PFSK-1 (cell line): ENCODE measurements around the gene DNAJC5.

Source experiments
- FOXP2 ChIP-seq: optimal IDR thresholded peaks from 2 replicates; pipeline ENCODE3; 2011; ENCODE audit warnings: borderline replicate concordance, control low read depth, inconsistent platforms; ENCODE audit not compliant: insufficient read depth; ENCODE audit errors: extremely low read length, extremely low read depth
- POLR2AphosphoS5 ChIP-seq: IDR thresholded peaks from 2 replicates; pipeline ENCODE4 v1.6.1; 2012; ENCODE audit warnings: low read depth, mild to moderate bottlenecking, control low read depth, low read length, moderate library complexity
- REST ChIP-seq, 2 experiments: IDR thresholded peaks; 2 replicates each; pipeline versions ENCODE4 v1.6.1 to v1.8.0; 2011 to 2012; ENCODE audit warnings: low read depth in 2 of 2, low read length in 2 of 2, control low read depth in 1 of 2, inconsistent platforms in 1 of 2, mild to moderate bottlenecking in 1 of 2, moderate library complexity in 1 of 2; ENCODE audit not compliant: insufficient read depth in 1 of 2
- SIN3A ChIP-seq: IDR thresholded peaks from 2 replicates; pipeline ENCODE4 v1.6.1; 2012; ENCODE audit warnings: mild to moderate bottlenecking, low read length, moderate library complexity, borderline replicate concordance; ENCODE audit not compliant: insufficient read depth
- TAF1 ChIP-seq: IDR thresholded peaks from 2 replicates; pipeline ENCODE4 v1.6.1; 2012; ENCODE audit warnings: low read length, control low read depth, borderline replicate concordance; ENCODE audit not compliant: insufficient read depth

Gene DNAJC5

GRCh38 chr20:63896264-63897105, 1.6 kb downstream of the DNAJC5 start:
- TF ChIP-seq SIN3A (no peak), FOXP2 (no peak), REST (IDR thresholded peaks at IDR 0.05; ENCODE audit: insufficient read depth in 1 of 2, low read depth in 2 of 2, low read length in 2 of 2) (no peak), POLR2AphosphoS5 (no peak), TAF1 (no peak)

GRCh38 chr20:63897978-63898561, 3.1 kb downstream of the DNAJC5 start:
- TF ChIP-seq SIN3A = no peak

- TF ChIP-seq FOXP2 (no peak), TAF1 (no peak), POLR2AphosphoS5 (no peak), REST (IDR thresholded peaks at IDR 0.05; ENCODE audit: insufficient read depth in 1 of 2, low read depth in 2 of 2, low read length in 2 of 2) (no peak), SIN3A (no peak)
Measured at GRCh38 chr20:63898882-63899558, 4.1 kb downstream of the DNAJC5 start.

GRCh38 chr20:63900413-63900812, 5.5 kb downstream of the DNAJC5 start:
- TF ChIP-seq POLR2AphosphoS5 (no peak), FOXP2 (no peak), SIN3A (no peak), REST (IDR thresholded peaks at IDR 0.05; ENCODE audit: insufficient read depth in 1 of 2, low read depth in 2 of 2, low read length in 2 of 2) (no peak), TAF1 (no peak)

GRCh38 chr20:63903796-63904561, 9.1 kb downstream of the DNAJC5 start:
- no peak for TF ChIP-seq FOXP2
- no peak for TF ChIP-seq REST (IDR thresholded peaks at IDR 0.05; ENCODE audit: insufficient read depth in 1 of 2, low read depth in 2 of 2, low read length in 2 of 2)
- no peak for TF ChIP-seq POLR2AphosphoS5
- TF ChIP-seq SIN3A = no peak
- TF ChIP-seq TAF1 = no peak
